NCI-H128 (cell line): ENCODE results near the gene LCE6A.

Source experiments
- DNase-seq: peaks from one replicate; lab custom pipeline; 2025; ENCODE audit not compliant: unreplicated experiment; lab: John Stamatoyannopoulos, UW

The LCE6A gene

DNA sequence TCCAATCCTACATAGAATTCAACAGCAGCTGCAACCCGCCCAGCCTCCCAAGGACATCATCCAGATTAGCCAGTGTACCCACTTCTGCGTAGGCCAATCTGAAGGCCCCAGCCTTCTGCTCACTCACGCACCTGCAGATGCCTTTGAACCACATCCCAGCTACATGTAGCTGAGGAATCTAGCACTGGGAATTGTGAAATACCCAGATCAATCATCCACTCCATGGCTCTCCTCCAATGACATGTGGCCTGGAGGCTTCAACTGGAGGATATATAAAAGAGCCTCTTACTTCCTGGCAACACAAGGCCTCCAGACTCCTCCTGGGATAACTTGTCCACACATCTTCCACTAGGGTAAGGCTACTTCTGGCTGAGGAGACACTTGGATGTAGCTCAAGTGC lies at the start of gene LCE6A:
Gene LCE6A, plus strand, starts transcription at position 301 of the 400 bp plus-strand sequence. CDS start 665 bp downstream, outside the sequence.
- no peak for DNase-seq

DNA sequence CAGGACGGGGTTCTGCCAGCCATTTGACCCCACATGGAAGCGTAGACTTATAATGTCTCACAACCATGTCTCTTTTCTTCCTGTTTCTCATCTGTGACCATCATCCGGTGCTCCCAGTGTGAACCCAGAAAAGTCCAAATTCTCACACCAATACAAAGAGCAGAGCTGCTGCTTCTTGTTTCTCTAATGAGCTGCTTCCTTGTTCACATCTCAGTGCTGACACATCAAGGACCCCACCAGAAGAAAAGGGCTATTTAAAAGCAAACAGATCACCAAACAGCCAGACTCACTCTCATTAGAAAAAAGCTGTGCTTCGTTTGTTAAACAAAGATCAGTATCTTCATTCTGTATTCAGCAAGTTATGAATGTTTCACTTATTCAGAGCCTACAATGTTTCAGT lies 47.0 kb upstream of the LCE6A start:
- no peak for DNase-seq

DNA sequence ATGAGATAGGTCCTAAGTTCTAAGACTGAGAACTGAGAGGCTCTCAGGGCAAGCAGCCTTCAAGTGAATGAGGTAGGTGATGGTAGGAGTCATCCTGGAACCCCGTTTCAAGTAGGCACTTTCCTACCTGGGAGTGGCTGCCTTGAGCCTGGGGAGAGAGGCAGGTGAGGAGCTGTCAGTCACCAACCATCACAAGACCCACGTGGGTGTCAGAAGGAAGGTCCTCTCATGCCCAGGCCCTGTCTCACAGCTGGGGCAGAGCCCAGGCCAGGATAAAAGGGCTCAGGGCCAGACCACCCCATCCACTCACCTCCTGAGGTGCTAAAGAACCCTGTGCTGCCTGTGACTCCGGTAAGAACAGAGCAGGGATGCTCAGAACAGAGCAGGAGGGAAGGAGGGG lies 46.2 kb upstream of the LCE6A start, which contains the start of gene LCE1D:
Gene LCE1D, plus strand, starts transcription at position 301 of the 400 bp plus-strand sequence. CDS start 1,074 bp downstream, outside the sequence.
- DNase-seq: no peak

GRCh38 chr1:152801333-152801732 lies 41.3 kb upstream of the LCE6A start:
- DNase-seq: no peak

DNA sequence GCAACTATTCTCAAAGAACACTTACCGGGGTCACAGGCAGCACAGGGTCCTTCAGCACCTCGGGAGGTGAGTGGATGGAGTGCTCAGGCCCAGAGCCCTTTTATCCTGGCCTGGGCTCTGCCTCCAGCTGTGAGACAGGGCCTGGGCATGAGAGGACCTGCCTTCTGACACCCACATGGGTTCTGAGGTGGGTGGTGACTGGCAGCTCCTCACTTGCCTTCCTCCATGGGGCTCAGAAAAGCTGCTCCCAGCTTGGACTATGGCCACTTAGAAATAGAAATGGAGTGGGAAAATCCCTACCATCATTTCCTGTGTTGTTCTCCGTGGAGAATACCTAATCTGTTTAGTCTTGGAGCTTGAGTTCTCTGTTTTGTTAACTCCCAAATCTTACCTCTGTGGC lies 36.1 kb upstream of the LCE6A start, which contains the start of gene LCE1C:
Gene LCE1C, minus strand, starts transcription at position 76 of the 400 bp plus-strand sequence. CDS start 1,173 bp downstream, outside the sequence.
- DNase-seq: no peak

DNA sequence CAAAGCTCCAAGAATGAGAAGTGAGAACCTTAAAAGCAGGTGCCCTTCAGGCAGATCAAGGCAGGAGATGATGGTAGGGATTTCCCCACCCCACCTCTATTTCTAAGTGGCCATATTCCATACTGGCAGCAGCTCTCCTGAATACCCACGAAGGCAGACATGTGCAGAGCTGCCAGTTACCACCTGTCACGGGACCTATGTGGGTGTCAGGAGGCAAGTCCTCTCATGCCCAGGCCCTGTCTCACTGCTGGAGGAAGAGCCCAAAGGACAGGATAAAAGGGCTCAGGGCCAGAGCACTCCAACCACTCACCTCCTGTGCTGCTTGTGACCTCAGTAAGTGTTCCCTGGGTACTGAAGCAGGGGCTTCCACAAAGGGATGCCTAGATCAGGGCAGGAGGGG lies 31.6 kb upstream of the LCE6A start:
- DNase-seq: no peak

DNA sequence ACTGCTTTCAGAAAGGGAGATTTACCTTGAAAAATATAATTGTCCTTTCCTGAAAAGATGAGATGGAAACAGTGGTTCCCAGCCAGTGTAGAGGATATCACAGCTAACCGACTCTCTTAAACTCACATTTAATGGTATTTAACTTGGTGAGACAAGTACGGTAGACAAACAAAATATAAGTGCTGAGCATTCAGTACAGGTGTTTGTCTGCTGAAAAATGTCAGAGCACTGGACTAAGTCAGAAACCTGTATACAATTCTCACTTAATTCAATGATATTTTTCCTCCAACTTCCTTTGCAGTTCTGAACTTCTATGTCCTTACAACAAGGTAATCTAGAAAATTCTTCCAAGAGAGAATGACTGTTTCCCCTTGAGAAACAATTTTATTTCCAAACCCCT lies 31.0 kb upstream of the LCE6A start, which contains the start of gene LCE1B:
Gene LCE1B, plus strand, starts transcription at position 301 of the 400 bp plus-strand sequence. CDS start 476 bp downstream, outside the sequence.
- DNase-seq: no peak

GRCh38 chr1:152817309-152817708 lies 25.3 kb upstream of the LCE6A start:
- no peak for DNase-seq

DNA sequence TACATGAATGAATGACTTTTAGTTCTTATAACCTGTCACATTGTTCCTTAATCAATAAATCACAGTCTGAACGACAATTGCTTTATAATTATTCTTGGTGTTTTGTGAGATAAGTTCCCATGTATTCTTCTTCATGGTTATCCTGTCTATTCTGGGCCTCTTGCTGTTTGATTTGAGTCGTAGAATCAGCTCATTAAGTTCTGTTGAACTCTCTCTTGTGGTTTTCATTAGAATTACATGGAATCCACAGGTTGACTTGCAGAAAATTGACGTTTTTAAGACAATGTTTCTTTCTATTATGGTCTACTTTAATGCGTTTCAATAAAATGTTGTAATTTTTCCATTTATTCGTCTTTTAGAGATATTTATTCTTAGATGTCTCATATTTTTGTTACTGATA lies 19.4 kb upstream of the LCE6A start:
- DNase-seq: no peak

GRCh38 chr1:152824964-152825363 lies 17.7 kb upstream of the LCE6A start:
- DNase-seq: no peak

DNA sequence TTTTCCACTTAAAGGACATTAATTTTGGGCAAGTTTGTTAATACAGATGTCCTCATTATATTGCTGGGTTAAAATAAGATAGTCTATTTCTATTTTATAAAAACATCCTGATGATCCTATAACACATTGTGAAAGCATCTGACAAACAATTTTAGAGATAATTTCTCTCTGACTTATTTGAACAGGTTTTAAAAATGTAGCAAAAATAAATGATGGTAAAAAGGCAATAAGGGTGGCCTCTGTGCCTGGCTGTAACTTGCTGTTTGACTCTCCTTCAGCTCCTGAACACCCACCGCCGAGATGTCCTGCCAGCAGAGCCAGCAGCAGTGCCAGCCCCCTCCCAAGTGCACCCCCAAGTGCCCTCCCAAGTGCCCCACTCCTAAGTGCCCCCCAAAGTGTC lies 15.5 kb upstream of the LCE6A start, which contains the start of gene LCE1A:
Gene LCE1A, plus strand, starts transcription at position 301 of the 400 bp plus-strand sequence. Its CDS starts 0 bp downstream, at position 301.
- DNase-seq: no peak

DNA sequence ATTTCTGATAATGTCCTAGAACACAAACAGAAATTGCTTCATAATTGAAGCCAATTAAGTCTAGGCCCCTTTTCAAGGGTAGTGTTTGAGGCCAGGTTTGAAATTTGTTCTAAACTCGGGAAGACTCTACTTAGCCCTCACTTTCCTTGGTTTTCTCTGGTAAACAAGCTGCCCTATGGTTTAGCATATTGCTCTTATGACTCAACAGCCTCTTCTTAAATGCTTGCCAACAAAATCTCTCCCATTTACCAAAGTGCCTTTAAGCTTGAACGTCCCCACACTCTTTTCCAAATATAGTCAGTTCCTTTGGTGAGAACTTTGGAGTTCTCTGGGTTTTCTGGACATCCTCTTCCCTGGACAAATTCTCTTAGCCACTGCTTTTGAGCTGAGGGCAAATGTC lies 5.8 kb upstream of the LCE6A start:
- DNase-seq: no peak

GRCh38 chr1:152855661-152856060 lies 13.0 kb downstream of the LCE6A start:
- DNase-seq: no peak

- DNase-seq: no peak
Measured at GRCh38 chr1:152858062-152858461, 15.4 kb downstream of the LCE6A start.

- DNase-seq: no peak
Measured at GRCh38 chr1:152859696-152860095, 17.0 kb downstream of the LCE6A start, which contains the start of gene LCE7A. Gene LCE7A, plus strand, starts transcription at chr1:152859996. Its CDS starts 702 bp downstream, at chr1:152860698.

GRCh38 chr1:152860129-152860528 lies 17.5 kb downstream of the LCE6A start:
- no peak for DNase-seq

DNA sequence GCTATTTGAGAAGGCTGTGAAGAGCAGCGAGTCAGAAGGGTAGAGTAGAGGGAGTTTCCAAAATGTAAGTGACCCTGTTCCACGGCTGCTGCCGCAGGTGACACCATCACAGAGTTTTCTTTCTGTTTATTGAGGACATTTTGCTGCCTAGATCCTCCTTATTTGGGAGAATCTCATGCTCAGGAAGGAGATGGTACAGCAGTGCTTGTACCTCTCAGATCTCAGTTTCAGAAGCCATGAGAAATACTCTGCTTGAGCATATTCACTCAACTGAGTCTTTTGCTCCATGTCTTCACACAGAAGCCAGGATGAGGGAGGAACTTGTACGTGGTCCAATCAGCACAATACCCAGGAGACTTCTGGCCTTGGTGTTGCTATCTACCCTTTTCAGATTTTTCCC lies 18.7 kb downstream of the LCE6A start:
- no peak for DNase-seq

GRCh38 chr1:152864443-152864842 lies 21.8 kb downstream of the LCE6A start:
- DNase-seq: no peak

- DNase-seq: no peak
Measured at GRCh38 chr1:152866321-152866720, 23.7 kb downstream of the LCE6A start.

- peak; percentile 35 for DNase-seq
Measured at GRCh38 chr1:152869808-152870419, 27.3 kb downstream of the LCE6A start.

- DNase-seq: no peak
Measured at GRCh38 chr1:152870831-152871730, 28.4 kb downstream of the LCE6A start.

GRCh38 chr1:152871731-152872126 lies 29.1 kb downstream of the LCE6A start:
- DNase-seq: no peak
